ENCODE results near the gene KLF12.

DNA sequence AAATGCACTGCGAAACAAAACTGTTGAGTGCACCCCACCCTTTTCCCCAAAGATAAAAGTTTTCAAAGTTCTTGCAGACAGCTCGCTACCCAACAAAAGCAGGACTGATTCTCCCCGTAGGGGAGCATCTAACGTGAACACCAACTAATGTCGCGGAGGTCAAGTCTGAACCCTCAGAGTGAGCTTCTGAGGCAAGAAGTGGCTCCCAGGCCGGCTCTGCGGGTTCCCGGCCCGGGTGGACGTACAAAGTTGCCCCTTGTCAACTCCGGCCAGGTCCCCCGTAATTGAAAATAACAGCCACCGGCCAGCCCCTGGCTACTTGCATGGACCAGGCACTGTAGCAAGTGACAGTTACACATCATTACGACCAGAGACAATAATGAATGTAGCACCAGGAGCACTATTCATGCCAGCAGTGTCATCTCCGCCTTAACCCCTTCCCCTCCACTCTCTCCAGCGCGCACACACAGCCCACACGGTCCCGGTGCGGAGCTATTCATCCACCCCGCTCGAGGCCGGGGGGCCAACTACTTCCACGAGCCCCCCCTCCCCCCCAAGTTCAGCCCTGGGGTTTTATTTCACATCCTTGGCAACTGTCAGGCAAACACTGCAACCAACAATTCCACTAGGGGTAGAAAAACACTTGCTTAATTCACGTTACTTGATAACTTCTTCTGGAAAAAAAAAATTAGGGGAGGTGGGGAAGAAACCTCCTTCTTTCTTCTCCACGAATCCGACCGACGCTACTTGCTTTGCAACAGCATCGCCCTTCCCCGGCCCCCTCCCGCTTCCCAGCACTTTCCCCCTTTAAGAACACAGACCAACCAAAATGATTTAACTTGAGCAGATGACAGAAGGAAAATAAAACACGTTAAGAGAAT is 1.2 kb downstream of the KLF12 start:
- TF ChIP-seq CTCF (IDR thresholded peaks at IDR 0.05) (no peak), POLR2AphosphoS5 (IDR thresholded peaks at IDR 0.05) (no peak), POLR2A (IDR thresholded peaks at IDR 0.05) (no peak)
